AG04449 (cell line): ENCODE data around the gene RELT.
"Not testable (repeated sequence)": the region's sequence is repeated elsewhere in the genome, so short reads cannot be mapped to it uniquely, and the experiment has no call there.

Experiments
- CTCF ChIA-PET: fragments of 350-600 bp; formaldehyde crosslinking; extraction: SDS; loops from one replicate; lab custom pipeline; 2021; ENCODE audit warnings: antibody characterized with exemption; lab: Yijun Ruan, JAX
- POLR2A ChIA-PET: fragments of 400-600, 350-600 bp; formaldehyde crosslinking; extraction: SDS; loops from one replicate; lab custom pipeline; 2020; ENCODE audit warnings: antibody characterized with exemption, inconsistent platforms; lab: Yijun Ruan, JAX
- DNase-seq: peaks from one replicate; pipeline ENCODE4 v3.0.0-alpha.2; 2010; ENCODE audit warnings: low read depth, low spot score
- H3K4me3 ChIP-seq: 2 replicates; pipeline ENCODE4 v1.5.1; 2011; ENCODE audit warnings: low read depth, mild to moderate bottlenecking, control low read depth, low read length
- CTCF ChIP-seq: IDR thresholded peaks from one replicate; pipeline ENCODE4 v1.5.1; 2011; ENCODE audit warnings: mild to moderate bottlenecking, moderate library complexity, low read length, control low read depth, inconsistent platforms; ENCODE audit not compliant: insufficient read depth; ENCODE audit errors: missing control alignments

The RELT gene

GRCh38 chr11:73431396-73431795 lies 55.2 kb downstream of the RELT start:
- TF ChIP-seq CTCF: no peak
- no peak overlapping the region for H3K4me3 ChIP-seq
- POLR2A ChIA-PET: interaction anchor here (0.6 kb wide), 1 partner anchor 7 kb away, joined by 3 read pairs; no protein-coding TSS in a partner anchor
- CTCF ChIA-PET: interaction anchor here (0.9 to 1.7 kb wide), 2 partner anchors 18 to 48 kb away, joined by 3 to 5 read pairs; no protein-coding TSS in a partner anchor
- no peak for DNase-seq

GRCh38 chr11:73436859-73437258 lies 60.7 kb downstream of the RELT start:
- POLR2A ChIA-PET, H3K4me3 ChIP-seq, DNase-seq: not testable (repeated sequence)
- CTCF ChIA-PET: interaction anchor here (1.0 to 2.1 kb wide), 3 partner anchors 10 to 44 kb away, joined by 3 to 9 read pairs (median 6); no protein-coding TSS in a partner anchor

- H3K4me3 ChIP-seq: no peak overlapping the region
- TF ChIP-seq CTCF: no peak
- ChIA-PET POLR2A (interaction anchor here (0.6 kb wide), 1 partner anchor 8 kb away, joined by 3 read pairs; no protein-coding TSS in a partner anchor), CTCF (interaction anchor here (1.3 to 1.9 kb wide), 2 partner anchors 10 to 42 kb away, joined by 4 to 7 read pairs; no protein-coding TSS in a partner anchor)
- no peak for DNase-seq
These were observed 63.0 kb downstream of the RELT start for GRCh38 chr11:73439002-73439843.

GRCh38 chr11:73445980-73446379 lies 69.8 kb downstream of the RELT start:
- CTCF ChIA-PET: interaction anchor here (0.7 to 3.2 kb wide), 5 partner anchors 8 to 215 kb away, joined by 3 to 17 read pairs (median 5); no protein-coding TSS in a partner anchor
- no peak overlapping the region for H3K4me3 ChIP-seq
- DNase-seq: no peak
- TF ChIP-seq CTCF: no peak
- POLR2A ChIA-PET: interaction anchor here (1.1 kb wide), 1 partner anchor 17 kb away, joined by 3 read pairs; no protein-coding TSS in a partner anchor

- no peak for DNase-seq
- POLR2A ChIA-PET: interaction anchor here (1.1 kb wide), 1 partner anchor 16 kb away, joined by 3 read pairs; no protein-coding TSS in a partner anchor
- TF ChIP-seq CTCF: no peak
- H3K4me3 ChIP-seq: no peak overlapping the region
- CTCF ChIA-PET: interaction anchor here (1.4 to 3.2 kb wide), 4 partner anchors 8 to 179 kb away, joined by 5 to 17 read pairs (median 6); no protein-coding TSS in a partner anchor
These were observed 70.6 kb downstream of the RELT start for GRCh38 chr11:73446766-73447165.
